GM21529 (cell line): Measurements from ENCODE around the gene CPNE4.

Experiments used
- ATAC-seq: cut with Tn5 transposase; IDR thresholded peaks from one replicate; pipeline ENCODE4 v1.9.1; 2021; ENCODE audit not compliant: unreplicated experiment

CPNE4 gene

DNA sequence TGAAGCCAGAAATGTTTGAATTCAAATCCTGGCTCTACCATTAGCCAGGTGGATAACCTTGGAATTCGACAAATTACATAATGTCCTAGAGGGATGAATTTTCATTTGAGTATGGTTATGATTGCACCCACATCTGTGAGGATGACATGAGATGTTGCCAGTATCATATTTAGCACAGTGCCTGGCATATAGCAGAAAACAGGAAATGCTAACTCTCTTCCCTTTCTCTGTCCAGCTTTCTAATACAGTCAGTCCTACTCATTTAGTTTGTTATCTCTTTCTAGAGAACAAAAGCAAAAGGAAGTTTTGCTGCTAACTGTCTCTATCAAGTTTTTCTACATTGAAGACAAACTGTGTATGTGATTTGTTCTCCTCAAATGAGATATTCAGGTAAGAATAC, 231.7 kb downstream of the CPNE4 start:
- no peak for ATAC-seq

DNA sequence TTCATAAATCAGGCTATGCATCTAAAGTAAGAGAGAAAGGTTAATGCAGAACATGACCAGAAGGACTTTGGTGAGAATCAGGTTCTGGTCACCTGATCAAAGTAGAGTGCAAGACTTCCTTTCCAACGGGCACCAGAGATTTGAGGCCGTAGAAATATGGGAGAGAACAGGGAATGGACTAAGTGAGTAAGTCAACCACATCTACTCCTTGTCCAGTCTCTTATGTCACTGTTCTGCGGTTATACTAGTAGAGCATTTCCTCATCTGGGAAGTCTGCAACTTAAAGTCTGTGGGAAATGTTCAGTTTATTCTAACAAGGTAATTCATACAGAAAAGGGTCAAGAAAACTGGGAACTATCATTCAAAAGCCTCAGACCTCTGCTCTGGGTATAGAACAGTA, 232.8 kb downstream of the CPNE4 start:
- ATAC-seq = no peak

DNA sequence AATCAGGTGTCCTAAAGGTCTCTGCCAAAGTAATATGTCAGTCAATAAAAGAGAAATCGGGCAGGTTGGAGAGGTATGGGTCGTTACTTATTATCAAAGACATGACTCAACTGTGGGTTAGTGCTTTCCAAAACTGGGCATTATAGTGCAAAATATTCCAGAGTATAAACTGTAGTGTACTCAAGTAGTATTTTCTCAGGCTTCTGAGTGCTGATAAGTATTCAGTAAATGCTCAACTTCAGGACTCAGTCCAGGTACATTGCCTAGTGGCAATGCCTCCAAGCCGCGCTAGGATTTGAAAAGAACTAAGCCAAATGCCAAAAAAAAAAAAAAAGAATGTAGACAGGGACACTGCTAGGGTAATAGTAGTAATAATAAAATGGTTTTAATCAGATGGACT, 233.2 kb downstream of the CPNE4 start:
- no peak for ATAC-seq

DNA sequence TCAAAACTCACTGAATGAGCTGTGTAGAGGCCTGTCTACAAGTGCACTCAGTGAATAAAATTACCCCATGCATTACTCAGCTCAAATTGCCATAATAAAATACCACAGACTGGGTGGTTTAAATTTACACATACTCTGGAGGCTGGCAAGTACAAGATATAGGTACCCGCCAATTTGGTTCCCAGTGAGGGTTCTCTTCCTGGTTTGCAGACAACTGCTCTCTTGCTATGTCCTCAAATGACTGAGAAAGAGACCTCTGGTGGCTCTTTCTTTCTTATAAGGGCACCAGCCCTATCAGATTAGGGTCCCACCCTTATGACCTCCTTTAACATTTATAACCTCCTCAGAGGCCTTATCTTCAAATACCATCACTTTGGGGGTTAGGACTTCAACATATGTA, 237.0 kb downstream of the CPNE4 start:
- no peak for ATAC-seq

GRCh38 chr3:131796558-131797198, 238.1 kb downstream of the CPNE4 start:
- ATAC-seq = peak; percentile 73

- peak; percentile 8 for ATAC-seq
These were observed 238.7 kb downstream of the CPNE4 start for GRCh38 chr3:131796111-131796510.

- ATAC-seq = peak; percentile 59
These were observed 239.3 kb downstream of the CPNE4 start for GRCh38 chr3:131795390-131796090.

- peak; percentile 63 for ATAC-seq
These were observed 239.9 kb downstream of the CPNE4 start for GRCh38 chr3:131794766-131795388.

GRCh38 chr3:131793870-131794269, 240.9 kb downstream of the CPNE4 start:
- ATAC-seq = no peak

GRCh38 chr3:131789188-131789587, 245.6 kb downstream of the CPNE4 start:
- ATAC-seq = no peak

DNA sequence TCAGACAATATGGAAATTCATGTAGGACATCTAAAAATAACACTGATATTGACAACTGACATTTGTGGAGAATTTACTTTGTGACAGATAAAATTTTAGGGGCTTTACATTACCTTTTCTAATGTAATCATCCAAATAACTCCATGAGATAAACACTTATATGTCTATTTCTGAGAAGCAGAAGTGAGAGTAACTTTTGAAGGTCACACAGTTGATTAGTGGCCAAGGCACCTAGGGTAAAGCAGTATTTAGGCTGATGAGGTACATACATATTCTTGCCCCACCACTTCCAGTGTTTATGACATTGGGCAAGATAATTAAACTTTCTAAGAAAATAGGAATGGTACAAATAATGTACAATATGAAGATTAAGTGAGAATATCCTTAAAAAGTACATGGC, 248.4 kb downstream of the CPNE4 start:
- no peak for ATAC-seq

GRCh38 chr3:131782751-131783150, 252.1 kb downstream of the CPNE4 start:
- ATAC-seq = no peak

DNA sequence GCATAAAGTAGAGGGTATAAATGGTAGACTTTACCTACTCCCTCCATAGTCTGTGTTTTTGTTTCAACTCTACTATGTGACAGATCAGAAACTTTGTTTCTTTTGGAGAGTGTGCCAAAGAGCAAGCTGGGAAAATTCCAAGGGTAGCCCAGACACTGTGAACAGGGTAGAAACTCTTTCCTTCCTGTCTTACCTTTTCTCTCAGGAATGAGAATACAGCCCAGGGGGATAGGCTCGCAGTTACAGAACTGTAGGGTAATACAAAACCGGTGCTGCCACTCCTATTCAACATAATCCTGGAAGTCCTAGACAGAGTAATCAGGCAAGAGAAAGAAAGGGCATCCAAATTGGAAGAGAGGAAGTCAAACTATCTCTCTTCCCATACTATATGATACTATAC, 256.3 kb downstream of the CPNE4 start:
- ATAC-seq = no peak

GRCh38 chr3:131775650-131776049, 259.2 kb downstream of the CPNE4 start:
- no peak for ATAC-seq

DNA sequence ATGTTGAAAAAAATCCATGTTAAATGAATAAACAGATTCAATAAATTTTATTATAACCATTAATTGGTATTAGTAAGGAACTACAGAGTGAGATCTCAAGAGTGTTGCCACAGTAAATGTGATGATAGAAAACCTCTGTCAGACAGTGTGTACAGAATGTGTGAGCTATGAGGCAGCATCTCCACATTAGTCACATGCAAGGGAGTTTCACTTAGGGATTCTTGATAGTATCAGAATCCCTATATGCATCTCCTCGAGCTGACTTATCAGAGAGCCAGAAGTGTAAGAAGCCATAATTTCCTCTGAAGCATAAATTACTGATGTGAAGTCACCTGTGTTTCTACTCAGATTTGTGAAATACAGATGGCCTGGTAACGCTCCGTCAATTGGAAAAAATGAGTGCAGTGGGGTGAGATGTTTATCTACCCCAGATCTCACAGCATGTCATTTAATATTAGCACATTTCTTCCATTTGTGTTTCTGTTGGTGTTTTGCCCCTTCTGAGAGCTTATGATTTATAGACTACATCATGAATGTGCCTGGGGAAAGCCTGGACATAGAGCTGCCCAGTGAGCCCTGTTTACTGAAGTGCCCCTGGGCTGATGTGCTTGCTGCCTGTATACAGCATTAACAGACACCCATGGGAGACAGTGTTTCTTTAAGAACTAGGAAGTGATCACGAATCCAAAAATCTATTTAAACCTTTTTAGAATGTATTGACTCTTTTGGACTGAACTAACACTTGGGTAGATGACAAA, 262.4 kb downstream of the CPNE4 start:
- no peak for ATAC-seq

- no peak for ATAC-seq
These were observed 271.7 kb downstream of the CPNE4 start for GRCh38 chr3:131762981-131763564.

DNA sequence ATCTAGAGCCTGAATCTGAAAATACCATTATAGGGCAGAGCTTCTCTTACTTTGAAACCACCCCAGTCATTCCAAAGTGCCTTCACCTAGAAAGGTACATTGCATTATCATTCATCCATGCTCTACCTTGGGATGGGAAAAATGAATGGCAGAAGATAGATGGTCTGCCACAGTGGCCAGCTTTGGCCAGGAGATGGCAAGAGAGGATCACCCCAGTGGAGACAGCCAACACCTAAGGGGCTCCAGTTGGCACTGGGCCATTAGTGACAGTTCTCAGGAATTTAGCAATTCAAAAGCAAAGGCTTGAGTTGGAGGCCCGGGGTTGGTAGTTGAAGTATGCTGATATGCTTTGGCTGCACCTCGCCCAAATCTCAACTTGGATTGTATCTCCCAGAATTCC, 278.4 kb downstream of the CPNE4 start:
- ATAC-seq = no peak

DNA sequence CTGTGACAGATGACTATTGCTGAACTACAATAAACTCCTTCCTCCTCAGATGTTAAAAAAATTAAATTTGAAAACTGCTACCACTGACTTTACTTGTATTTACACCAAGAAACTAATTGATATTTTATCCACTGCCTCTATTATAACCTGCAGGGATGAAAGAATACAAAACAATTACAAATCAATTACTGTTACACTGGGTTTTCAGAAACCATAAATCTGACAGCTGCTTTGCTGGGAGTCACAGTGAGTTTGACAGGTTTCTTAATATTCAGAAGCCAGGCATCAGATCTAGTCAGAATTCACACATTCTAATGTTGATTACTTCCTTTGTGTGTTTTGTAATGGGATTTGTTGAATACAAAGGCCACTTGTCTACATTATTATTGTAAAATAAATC, 279.4 kb downstream of the CPNE4 start:
- no peak for ATAC-seq

- ATAC-seq = no peak
These were observed 284.6 kb downstream of the CPNE4 start for GRCh38 chr3:131750256-131750655.

DNA sequence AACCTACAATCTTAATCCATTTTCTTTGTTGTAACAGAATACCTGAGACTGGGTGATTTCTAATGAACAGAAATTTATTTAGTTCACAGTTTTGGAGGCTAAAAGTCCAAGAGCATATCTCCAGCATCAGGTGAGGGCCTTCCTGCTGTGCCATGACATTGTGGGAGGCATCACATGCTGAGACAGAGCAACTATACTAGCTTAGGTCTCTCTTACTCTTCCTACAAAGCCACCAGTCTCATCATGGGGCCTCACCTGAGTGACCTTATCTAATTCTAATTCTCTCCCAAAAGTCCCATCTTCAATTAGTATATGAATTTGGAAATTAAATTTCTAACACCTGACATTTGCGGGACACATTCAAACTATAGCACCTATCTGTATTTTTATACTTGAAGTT, 285.0 kb downstream of the CPNE4 start:
- ATAC-seq = no peak

DNA sequence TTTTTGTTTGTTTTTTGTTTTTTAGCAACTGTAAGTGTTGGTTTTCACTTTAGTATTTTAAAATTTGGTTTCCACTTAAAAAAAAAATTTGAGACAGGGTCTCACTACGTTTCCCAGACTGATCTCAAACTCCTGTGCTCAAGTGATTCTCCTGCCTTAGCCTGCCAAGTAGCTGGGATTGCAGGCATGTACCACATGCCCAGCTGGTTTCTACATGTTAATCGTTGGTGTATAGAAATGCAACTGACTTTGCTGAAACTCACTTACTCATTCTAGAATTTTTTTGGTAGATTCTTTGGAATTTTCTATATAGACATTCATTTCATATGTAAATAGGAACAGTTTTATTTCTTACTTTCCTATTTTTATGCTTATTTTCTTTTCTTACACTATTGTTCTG, 287.3 kb downstream of the CPNE4 start:
- ATAC-seq = no peak
